GM12878 (cell line): ENCODE measurements around the gene ARIH2. TPM values are rescaled to one million over a fixed set of nuclear protein-coding genes. Genes with fewer than 3 reads are reported as not detected.

Experiments
- ATAC-seq: fragments of 200-7000 bp; cut with Tn5 transposase; 3 replicates; pipeline ENCODE4 v1.9.1; 2020; ENCODE audit warnings: mild to moderate bottlenecking, moderate library complexity
- BruUV-seq: library from RNA; stranded (reverse); fragments of 400-500 nt; replicated peaks from 2 replicates; lab custom pipeline; 2021; lab: Mats Ljungman, UMichigan
- CTCF ChIA-PET: fragments of 300-600 bp; sonication (Branson Sonifier 250); formaldehyde crosslinking; extraction: SDS; loops from one replicate; lab custom pipeline; 2021; ENCODE audit warnings: inconsistent platforms; lab: Yijun Ruan, JAX
- POLR2A ChIA-PET: fragments of 350-600 bp; formaldehyde crosslinking; extraction: SDS; loops from one replicate; lab custom pipeline; 2021; ENCODE audit warnings: inconsistent platforms; lab: Charles Lee
- RAD21 ChIA-PET: fragments of 300-600 bp; sonication (Branson Sonifier 250); formaldehyde crosslinking; loops from one replicate; lab custom pipeline; 2023; ENCODE audit warnings: antibody characterized with exemption; ENCODE audit not compliant: unreplicated experiment; lab: Charles Lee
- SMC1A ChIA-PET: fragments of 300-600 bp; sonication (Branson Sonifier 250); formaldehyde crosslinking; loops from one replicate; lab custom pipeline; 2023; ENCODE audit not compliant: unreplicated experiment, uncharacterized antibody; lab: Charles Lee
- DNase-seq: peaks from one replicate; pipeline ENCODE4 v3.0.0-alpha.2; 2011; ENCODE audit warnings: low read depth, low spot score
- FAIRE-seq: peaks from 3 replicates; lab custom pipeline; 2011; peaks lifted over from hg19 to GRCh38; lab: Jason Lieb, UNC
- H2AFZ ChIP-seq: 2 replicates; pipeline ENCODE4 v1.6.0; 2011; ENCODE audit warnings: low read depth, low read length, control low read depth; ENCODE audit not compliant: control insufficient read depth
- H3K27ac ChIP-seq: 2 replicates; pipeline ENCODE4 v1.5.1; 2011; ENCODE audit warnings: control low read depth; ENCODE audit not compliant: control insufficient read depth, insufficient read depth
- H3K27me3 ChIP-seq, 2 experiments: replicated peaks in 1 of 2; 2 replicates each; pipeline versions ENCODE4 v1.6.0 to v1.6.1; 2011; ENCODE audit warnings: low read length in 1 of 2; ENCODE audit not compliant: control insufficient read depth in 2 of 2, insufficient read depth in 2 of 2
- H3K36me3 ChIP-seq, 2 experiments: 2 replicates each; pipeline ENCODE4 v1.5.1; 2011; ENCODE audit warnings: low read length in 1 of 2; ENCODE audit not compliant: control insufficient read depth in 2 of 2, insufficient read depth in 2 of 2
- H3K4me1 ChIP-seq: 2 replicates; pipeline ENCODE4 v1.6.1; 2011; ENCODE audit warnings: mild to moderate bottlenecking, low read length, moderate library complexity, mixed read lengths; ENCODE audit not compliant: control insufficient read depth, insufficient read depth
- H3K4me2 ChIP-seq: 2 replicates; pipeline ENCODE4 v1.6.0; 2011; ENCODE audit warnings: control low read depth; ENCODE audit not compliant: control insufficient read depth, insufficient read depth
- H3K4me3 ChIP-seq: fragments of 200-600 bp; sonication (generic); 2 replicates; pipeline ENCODE4 v1.5.1; 2016
- H3K79me2 ChIP-seq: 2 replicates; pipeline ENCODE4 v1.6.0; 2011; ENCODE audit warnings: low read length; ENCODE audit not compliant: control insufficient read depth, insufficient read depth
- H3K9ac ChIP-seq: 2 replicates; pipeline ENCODE4 v1.8.0; 2011; ENCODE audit warnings: low read length, control low read depth, mixed read lengths; ENCODE audit not compliant: control insufficient read depth, insufficient read depth
- H3K9me3 ChIP-seq: replicated peaks from 3 replicates; pipeline ENCODE4 v1.5.1; 2011; ENCODE audit warnings: mild to moderate bottlenecking, low read length; ENCODE audit not compliant: control insufficient read depth, insufficient read depth
- H4K20me1 ChIP-seq: 2 replicates; pipeline ENCODE4 v1.6.0; 2011; ENCODE audit not compliant: control insufficient read depth, insufficient read depth
- CHD2 ChIP-seq: IDR thresholded peaks from 2 replicates; pipeline ENCODE4 v1.6.1; 2011; ENCODE audit warnings: low read depth, low read length, improper control_type of control experiment, borderline replicate concordance
- ETV6 ChIP-seq, 2 experiments: fragments of 450-650 bp in 1 of 2; IDR thresholded peaks in 1 of 2; conservative IDR thresholded peaks in 1 of 2; 2 replicates each; pipeline ENCODE4 v1.6.1; 2014; ENCODE audit warnings: antibody characterized with exemption in 1 of 2, borderline replicate concordance in 1 of 2, low read depth in 1 of 2, mild to moderate bottlenecking in 1 of 2, moderate library complexity in 1 of 2
- JUND ChIP-seq: IDR thresholded peaks from 2 replicates; pipeline ENCODE4 v1.6.1; 2012; ENCODE audit warnings: low read depth, mild to moderate bottlenecking, low read length, improper control_type of control experiment, moderate library complexity
- KDM1A ChIP-seq: fragments of 200-600 bp; sonication (generic); IDR thresholded peaks from 2 replicates; pipeline ENCODE4 v1.6.1; 2016; ENCODE audit warnings: borderline replicate concordance
- MTA2 ChIP-seq: fragments of 450-650 bp; IDR thresholded peaks from 2 replicates; pipeline ENCODE4 v1.6.1; 2016; ENCODE audit warnings: low read depth, mild to moderate bottlenecking, moderate library complexity
- MTA3 ChIP-seq: IDR thresholded peaks from 2 replicates; pipeline ENCODE4 v1.6.1; 2012; ENCODE audit warnings: low read length, inconsistent platforms, borderline replicate concordance
- MYB ChIP-seq: fragments of 150-350 bp; IDR thresholded peaks from 2 replicates; pipeline ENCODE4 v1.6.1; 2014; ENCODE audit warnings: mild to moderate bottlenecking, low read depth, low read length, borderline replicate concordance
- NBN ChIP-seq: fragments of 450-650 bp; IDR thresholded peaks from 2 replicates; pipeline ENCODE4 v1.6.1; 2016
- POLR2AphosphoS5 ChIP-seq: IDR thresholded peaks from 2 replicates; pipeline ENCODE4 v1.6.1; 2011; ENCODE audit warnings: mild to moderate bottlenecking, low read length, inconsistent platforms
- RB1 ChIP-seq: fragments of 450-650 bp; formaldehyde crosslinking; IDR thresholded peaks from 2 replicates; pipeline ENCODE4 v1.6.1; 2017; ENCODE audit warnings: mild to moderate bottlenecking, borderline replicate concordance
- RFX5 ChIP-seq: IDR thresholded peaks from 2 replicates; pipeline ENCODE4 v1.6.1; 2011; ENCODE audit warnings: low read depth, low read length, improper control_type of control experiment
- RUNX3 ChIP-seq: IDR thresholded peaks from 2 replicates; pipeline ENCODE4 v1.6.1; 2012; ENCODE audit warnings: low read length, inconsistent platforms
- SMAD1 ChIP-seq: fragments of 450-650 bp; IDR thresholded peaks from 2 replicates; pipeline ENCODE4 v1.6.1; 2018; ENCODE audit warnings: mild to moderate bottlenecking, low read depth; ENCODE audit not compliant: partially characterized antibody
- TBL1XR1 ChIP-seq: IDR thresholded peaks from 2 replicates; pipeline ENCODE4 v1.6.1; 2012; ENCODE audit warnings: low read depth, low read length, improper control_type of control experiment
- TCF12 ChIP-seq: IDR thresholded peaks from 2 replicates; pipeline ENCODE4 v1.6.1; 2011; ENCODE audit warnings: low read depth, mild to moderate bottlenecking, low read length
- YBX1 ChIP-seq: fragments of 450-650 bp; IDR thresholded peaks from 2 replicates; pipeline ENCODE4 v1.6.1; 2016; ENCODE audit warnings: antibody characterized with exemption
- WGBS: methylation state at CpG from one replicate; pipeline ENCODE4 v1.1.6; 2016; ENCODE audit warnings: low lambda C conversion rate; ENCODE audit not compliant: insufficient replicate concordance, insufficient coverage; ENCODE audit errors: missing lambda C conversion rate; 5-methylcytosine and 5-hydroxymethylcytosine counted together
- in situ Hi-C: fragments of 300-500 bp; cut with MboI; formaldehyde crosslinking; loops from 9 replicates; pipeline ENCODE4 v1.14.3; 2018; ENCODE audit warnings: mixed read lengths
- intact Hi-C: fragments of 100-400 bp; cut with micrococcal nuclease; formaldehyde crosslinking; loops from one replicate; pipeline ENCODE4 v1.14.2; 2022; ENCODE audit not compliant: unreplicated experiment
- polyA plus RNA-seq, 11 experiments: library from polyadenylated mRNA; depleted of rRNA in 4 of 11; unstranded in 6 of 11; stranded (reverse) in 5 of 11; fragments of >200 nt; fragmentation: Nextera tagmentation in 4 of 11; fragmentation: Illumina TruSeq in 1 of 11; extraction: Ambion mirVana in 4 of 11; extraction: Trizol in 1 of 11; gene quantifications; 1 replicate in 1 of 11; 2 replicates in 10 of 11; pipeline versions ENCODE4 v1.2.1 to v1.2.3, GENCODE V29; 2011 to 2016; ENCODE audit warnings: inconsistent platforms in 2 of 11, missing spikeins in 2 of 11, low read depth in 1 of 11
- total RNA-seq, 4 experiments: library from RNA; depleted of rRNA in 3 of 4; stranded (reverse); fragments of >200 nt in 3 of 4; fragmentation: Illumina TruSeq in 1 of 4; extraction: Trizol in 1 of 4; gene quantifications; 2 replicates each; pipeline versions ENCODE4 v1.2.1 to v1.2.3, GENCODE V29; 2013 to 2021
- TF ChIP-seq, protein P1 (sequence below): fragments of 150-350 bp; IDR thresholded peaks from 2 replicates; pipeline ENCODE4 v1.6.1; 2014; ENCODE audit warnings: mild to moderate bottlenecking, low read depth, low read length
- TF ChIP-seq, protein P2 (sequence below): IDR thresholded peaks from 2 replicates; pipeline ENCODE4 v1.6.1; 2011; ENCODE audit warnings: borderline replicate concordance, low read depth, mild to moderate bottlenecking, moderate library complexity, low read length; ENCODE audit not compliant: insufficient read depth, poor library complexity, severe bottlenecking
- TF ChIP-seq, protein P3 (sequence below): IDR thresholded peaks from 2 replicates; pipeline ENCODE4 v1.6.1; 2012; ENCODE audit warnings: low read depth, low read length, improper control_type of control experiment

Gene ARIH2
- total and polyA plus RNA-seq, 10 of the 15 experiments (the other 5 are each of a cell fraction or from before 2014, with no cell fraction given), result 18.7 to 74.7 (median 63.7) TPM

DNA sequence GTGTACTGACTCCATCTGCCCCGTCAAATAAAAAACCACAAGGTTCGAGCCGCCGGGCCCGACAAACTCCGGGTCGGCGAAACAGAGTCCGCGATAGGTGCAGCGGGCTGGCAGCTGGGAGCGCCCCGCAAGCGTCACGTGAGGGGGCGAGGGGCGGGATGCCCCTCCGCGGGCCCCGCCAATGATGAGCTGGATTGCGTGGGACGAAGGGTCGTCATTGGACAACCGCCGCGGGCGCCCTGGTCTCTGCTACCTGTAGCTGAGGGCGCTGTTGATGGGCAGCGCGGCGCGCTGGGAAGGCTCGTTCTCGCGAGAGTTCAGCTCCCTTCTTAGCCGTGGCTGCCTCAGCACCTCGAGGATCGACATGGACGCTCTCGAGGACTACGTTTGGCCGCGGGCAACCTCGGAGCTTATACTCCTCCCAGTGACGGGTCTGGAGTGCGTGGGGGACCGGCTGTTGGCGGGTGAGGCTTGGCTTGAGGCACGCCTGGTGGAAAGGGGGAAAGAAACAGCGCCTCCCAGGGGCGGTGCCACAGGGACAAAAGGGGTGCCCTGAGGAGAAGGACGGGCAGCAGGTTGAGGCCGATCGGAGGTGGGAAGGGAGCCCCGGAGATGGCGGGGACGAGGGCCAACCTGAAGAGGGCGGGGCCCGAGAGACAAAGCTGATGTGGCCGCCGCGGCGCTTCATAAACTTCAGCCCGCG is 88.6 kb downstream of the ARIH2 start, which contains the start of gene WDR6:
Gene WDR6 (plus strand): TSS at position 324 of the 703 bp plus-strand sequence. CDS start 41 bp downstream, at position 365.
- peak; percentile 98 for FAIRE-seq
- ChIA-PET RAD21 (interaction anchor here (0.6 to 3.7 kb wide), 18 partner anchors 11 to 796 kb away, joined by 3 to 44 read pairs (median 4); partner anchors contain the start of genes DALRD3, IMPDH2, INKA1 and KLHDC8B), CTCF (interaction anchor here (0.6 to 5.5 kb wide), 17 partner anchors 11 to 606 kb away, joined by 3 to 123 read pairs (median 3); partner anchors contain the start of genes DALRD3, IMPDH2, NDUFAF3 and P4HTM), SMC1A (interaction anchor here (0.9 to 4.9 kb wide), 9 partner anchors 11 to 606 kb away, joined by 3 to 57 read pairs (median 5); partner anchors contain the start of genes DALRD3, IMPDH2, NDUFAF3 and P4HTM), POLR2A (interaction anchor here (0.6 to 4.0 kb wide), 22 partner anchors 10 to 568 kb away, joined by 3 to 69 read pairs (median 4); partner anchors contain the start of genes CCDC51, DALRD3, IMPDH2 and NDUFAF3)
- Histone ChIP-seq H3K4me2 (peak within 1 kb of the TSS; percentile 99), H3K79me2 (peaks cover 28% of the 10 kb centered on the region), H3K4me3 (peak within 1 kb of the TSS; percentile 83), H2AFZ (peak within 1 kb of the TSS; percentile 86), H4K20me1 (peaks cover 5% of the 10 kb centered on the region; the same call in 1 of the 2 replicates), H3K27ac (peak within 1 kb of the TSS; percentile 89), H3K4me1 (peaks cover 16% of the 10 kb centered on the region), H3K9ac (peak within 1 kb of the TSS; percentile 96), H3K9me3 (no peaks in the 10 kb centered on the region), H3K36me3 (peaks cover 0 to 4% of the 10 kb centered on the region in 2 experiments; a peak in 2 of 4 replicates), H3K27me3 (no peaks in the 10 kb centered on the region)
- peak; percentile 96 for DNase-seq
- in situ Hi-C loops (no loop called here), intact Hi-C loops (loop anchor here (1.0 to 2.0 kb wide), 2 partner anchors 14 to 16 kb away; partner anchors contain the start of gene P4HTM)
- under 1% methylated on average over 65 of the region's 65 CpGs for WGBS
- BruUV-seq, result no TSS peak
- peak; percentile 94 for ATAC-seq
- TF ChIP-seq NBN, result peak; percentile 84
- 0 out of 2 replicates have a peak, but pooled peaks have one; percentile 42 for TF ChIP-seq RB1
- TF ChIP-seq KDM1A, result no peak
- peak; percentile 97 for TF ChIP-seq POLR2AphosphoS5
- TF ChIP-seq JUND, result no peak
- TF ChIP-seq MYB, result no peak
- TF ChIP-seq TBL1XR1, result no peak; the same call in 1 of the 2 replicates
- TF ChIP-seq, protein P1, sequence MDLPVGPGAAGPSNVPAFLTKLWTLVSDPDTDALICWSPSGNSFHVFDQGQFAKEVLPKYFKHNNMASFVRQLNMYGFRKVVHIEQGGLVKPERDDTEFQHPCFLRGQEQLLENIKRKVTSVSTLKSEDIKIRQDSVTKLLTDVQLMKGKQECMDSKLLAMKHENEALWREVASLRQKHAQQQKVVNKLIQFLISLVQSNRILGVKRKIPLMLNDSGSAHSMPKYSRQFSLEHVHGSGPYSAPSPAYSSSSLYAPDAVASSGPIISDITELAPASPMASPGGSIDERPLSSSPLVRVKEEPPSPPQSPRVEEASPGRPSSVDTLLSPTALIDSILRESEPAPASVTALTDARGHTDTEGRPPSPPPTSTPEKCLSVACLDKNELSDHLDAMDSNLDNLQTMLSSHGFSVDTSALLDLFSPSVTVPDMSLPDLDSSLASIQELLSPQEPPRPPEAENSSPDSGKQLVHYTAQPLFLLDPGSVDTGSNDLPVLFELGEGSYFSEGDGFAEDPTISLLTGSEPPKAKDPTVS, result no peak
- TF ChIP-seq ETV6 (conservative IDR thresholded peaks at IDR 0.05 in 1 of 2, IDR thresholded peaks at IDR 0.05 in 1 of 2; ENCODE audit: borderline replicate concordance in 1 of 2, low read depth in 1 of 2), result no peak
- peak; percentile 56 for TF ChIP-seq SMAD1
- no peak for TF ChIP-seq MTA2
- TF ChIP-seq, protein P2, sequence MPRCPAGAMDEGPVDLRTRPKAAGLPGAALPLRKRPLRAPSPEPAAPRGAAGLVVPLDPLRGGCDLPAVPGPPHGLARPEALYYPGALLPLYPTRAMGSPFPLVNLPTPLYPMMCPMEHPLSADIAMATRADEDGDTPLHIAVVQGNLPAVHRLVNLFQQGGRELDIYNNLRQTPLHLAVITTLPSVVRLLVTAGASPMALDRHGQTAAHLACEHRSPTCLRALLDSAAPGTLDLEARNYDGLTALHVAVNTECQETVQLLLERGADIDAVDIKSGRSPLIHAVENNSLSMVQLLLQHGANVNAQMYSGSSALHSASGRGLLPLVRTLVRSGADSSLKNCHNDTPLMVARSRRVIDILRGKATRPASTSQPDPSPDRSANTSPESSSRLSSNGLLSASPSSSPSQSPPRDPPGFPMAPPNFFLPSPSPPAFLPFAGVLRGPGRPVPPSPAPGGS, result peak; percentile 90
- TF ChIP-seq YBX1, result no peak
- TF ChIP-seq RFX5, result peak; percentile 68
- peak; percentile 61; the same call in 1 of the 2 replicates for TF ChIP-seq TCF12
- peak; percentile 75 for TF ChIP-seq RUNX3
- TF ChIP-seq CHD2, result peak; percentile 99
- TF ChIP-seq MTA3, result no peak
- TF ChIP-seq, protein P3, sequence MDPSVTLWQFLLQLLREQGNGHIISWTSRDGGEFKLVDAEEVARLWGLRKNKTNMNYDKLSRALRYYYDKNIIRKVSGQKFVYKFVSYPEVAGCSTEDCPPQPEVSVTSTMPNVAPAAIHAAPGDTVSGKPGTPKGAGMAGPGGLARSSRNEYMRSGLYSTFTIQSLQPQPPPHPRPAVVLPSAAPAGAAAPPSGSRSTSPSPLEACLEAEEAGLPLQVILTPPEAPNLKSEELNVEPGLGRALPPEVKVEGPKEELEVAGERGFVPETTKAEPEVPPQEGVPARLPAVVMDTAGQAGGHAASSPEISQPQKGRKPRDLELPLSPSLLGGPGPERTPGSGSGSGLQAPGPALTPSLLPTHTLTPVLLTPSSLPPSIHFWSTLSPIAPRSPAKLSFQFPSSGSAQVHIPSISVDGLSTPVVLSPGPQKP, result 0 out of 2 replicates have a peak, but pooled peaks have one; percentile 20
